Activated naive CD4-positive, alpha-beta T cell treated with anti-CD3 and anti-CD28 coated beads, Interleukin-2, amount 50 U/mL, for 24 hours (primary cell): ENCODE data around the gene ANKRD30A.
"Not testable (repeated sequence)": the region's sequence is repeated elsewhere in the genome, so short reads cannot be mapped to it uniquely, and the experiment has no call there.

Experiments
- H3K27ac Mint-ChIP-seq: one replicate; pipeline ENCODE4 v1.8.0; 2021; ENCODE audit warnings: mild to moderate bottlenecking, mixed read lengths
- H3K27me3 Mint-ChIP-seq: one replicate; pipeline ENCODE4 v1.8.0; 2021; ENCODE audit warnings: mixed read lengths
- H3K36me3 Mint-ChIP-seq: one replicate; pipeline ENCODE4 v1.8.0; 2021; ENCODE audit warnings: mixed read lengths
- H3K4me1 Mint-ChIP-seq: one replicate; pipeline ENCODE4 v1.8.0; 2021; ENCODE audit warnings: mixed read lengths
- H3K4me3 Mint-ChIP-seq: one replicate; pipeline ENCODE4 v1.8.0; 2021; ENCODE audit warnings: mild to moderate bottlenecking, mixed read lengths
- H3K9me3 Mint-ChIP-seq: one replicate; pipeline ENCODE4 v1.8.0; 2021; ENCODE audit warnings: mixed read lengths

Gene ANKRD30A

DNA sequence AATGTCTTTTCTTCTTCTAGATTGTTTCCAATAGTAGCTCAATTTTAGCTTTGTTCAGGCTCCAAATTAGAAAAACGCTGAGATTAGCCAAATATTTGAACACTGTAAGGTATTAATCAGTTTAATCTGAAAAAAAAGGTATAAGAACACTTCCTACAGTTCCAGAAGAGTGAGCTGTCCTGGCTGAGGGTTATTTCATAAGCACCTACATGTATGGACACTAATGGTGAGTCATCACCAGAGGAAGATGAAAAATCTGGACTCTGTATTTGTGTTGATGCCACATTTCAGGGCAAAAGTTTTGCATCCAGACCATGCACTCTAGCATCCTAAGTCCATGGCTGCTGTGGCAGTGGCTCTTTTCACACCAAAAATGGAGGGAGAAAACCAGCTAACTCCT is 189.5 kb downstream of the ANKRD30A start:
- Mint-ChIP-seq H3K27me3 (no peaks in the 10 kb centered on the region), H3K4me1 (no peaks in the 10 kb centered on the region), H3K4me3 (no peak overlapping the region), H3K9me3 (no peaks in the 10 kb centered on the region), H3K27ac (no peak overlapping the region), H3K36me3 (no peaks in the 10 kb centered on the region)

GRCh38 chr10:37344413-37344812 is 219.0 kb downstream of the ANKRD30A start:
- no peaks in the 10 kb centered on the region for H3K36me3 Mint-ChIP-seq
- no peaks in the 10 kb centered on the region for H3K27me3 Mint-ChIP-seq
- H3K4me1 Mint-ChIP-seq, result no peaks in the 10 kb centered on the region
- H3K27ac Mint-ChIP-seq, result no peak overlapping the region
- H3K4me3 Mint-ChIP-seq, result no peak overlapping the region
- H3K9me3 Mint-ChIP-seq, result peaks cover 5% of the 10 kb centered on the region

DNA sequence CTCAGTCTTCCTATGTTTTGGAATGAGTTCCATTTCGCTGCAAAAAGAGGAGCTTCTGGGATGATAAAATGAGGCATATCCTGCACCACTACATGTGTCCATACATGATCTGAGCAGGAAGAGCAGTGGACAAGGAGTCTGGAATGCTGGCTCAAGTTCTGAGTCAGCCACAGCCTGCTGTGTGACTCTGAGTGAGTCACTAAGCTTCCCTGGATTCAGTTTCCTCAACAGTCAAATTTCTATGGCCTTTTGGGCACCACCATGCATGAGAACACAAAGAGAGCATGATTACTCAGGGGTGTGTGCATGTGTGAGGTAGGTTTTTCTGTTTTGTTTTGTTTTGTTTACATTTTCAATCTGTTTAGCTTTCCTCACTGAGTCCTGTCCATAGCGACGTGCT is 254.6 kb downstream of the ANKRD30A start:
- H3K36me3 Mint-ChIP-seq, result no peaks in the 10 kb centered on the region
- no peaks in the 10 kb centered on the region for H3K4me1 Mint-ChIP-seq
- no peaks in the 10 kb centered on the region for H3K27me3 Mint-ChIP-seq
- peaks cover 19% of the 10 kb centered on the region for H3K9me3 Mint-ChIP-seq
- H3K4me3 Mint-ChIP-seq, result no peak overlapping the region
- H3K27ac Mint-ChIP-seq, result no peak overlapping the region

DNA sequence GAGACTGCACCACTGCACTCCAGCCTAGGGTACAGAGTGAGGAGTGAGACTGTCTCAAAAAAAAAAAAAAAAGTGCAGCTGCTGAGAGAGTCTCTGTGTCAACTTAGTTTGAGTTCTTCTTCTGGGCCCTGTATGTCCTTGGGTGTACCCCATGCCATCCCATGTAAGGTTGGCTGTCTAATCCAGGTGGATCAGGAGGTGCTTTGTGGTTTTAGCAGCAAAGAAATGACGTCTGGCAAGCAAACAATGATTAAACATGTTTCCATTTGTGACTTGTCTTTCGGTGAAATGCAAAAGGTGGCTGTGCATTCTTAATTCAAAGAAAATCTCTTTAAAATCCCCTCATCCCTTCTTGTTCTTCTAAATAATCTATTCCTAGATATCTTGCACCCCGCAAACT is 255.9 kb downstream of the ANKRD30A start:
- H3K27me3 Mint-ChIP-seq, result no peaks in the 10 kb centered on the region
- peaks cover 21% of the 10 kb centered on the region for H3K9me3 Mint-ChIP-seq
- H3K36me3 Mint-ChIP-seq, result no peaks in the 10 kb centered on the region
- H3K27ac Mint-ChIP-seq, result no peak overlapping the region
- H3K4me3 Mint-ChIP-seq, result no peak overlapping the region
- no peaks in the 10 kb centered on the region for H3K4me1 Mint-ChIP-seq

- H3K4me1 Mint-ChIP-seq, result no peaks in the 10 kb centered on the region
- peaks cover 14% of the 10 kb centered on the region for H3K9me3 Mint-ChIP-seq
- no peak overlapping the region for H3K27ac Mint-ChIP-seq
- no peaks in the 10 kb centered on the region for H3K36me3 Mint-ChIP-seq
- no peak overlapping the region for H3K4me3 Mint-ChIP-seq
- H3K27me3 Mint-ChIP-seq, result no peaks in the 10 kb centered on the region
Measured at GRCh38 chr10:37384923-37385322, 259.5 kb downstream of the ANKRD30A start.

DNA sequence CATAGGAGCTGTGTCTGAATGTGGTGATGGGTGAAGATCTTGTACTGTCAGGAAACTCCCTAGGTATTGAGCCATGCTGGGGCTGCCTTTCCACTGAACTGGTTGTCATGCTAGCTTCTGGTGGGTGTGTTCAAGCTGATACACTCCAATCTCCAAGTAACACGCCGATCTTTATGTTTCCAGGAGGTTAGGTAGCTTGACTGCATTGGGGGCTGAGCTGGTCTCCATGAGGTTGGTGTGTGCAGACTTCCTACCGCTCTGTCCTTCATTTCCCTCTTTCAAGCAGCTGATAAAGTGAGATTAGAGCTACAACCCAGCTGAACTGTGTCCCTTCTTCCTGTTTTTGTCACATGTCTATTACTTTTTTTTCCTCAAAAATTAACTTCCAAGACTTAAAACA is 265.5 kb downstream of the ANKRD30A start:
- Mint-ChIP-seq H3K27me3 (no peaks in the 10 kb centered on the region), H3K27ac (no peak overlapping the region), H3K4me3 (no peak overlapping the region), H3K36me3 (no peaks in the 10 kb centered on the region), H3K4me1 (no peaks in the 10 kb centered on the region), H3K9me3 (peaks cover 5% of the 10 kb centered on the region)

GRCh38 chr10:37400774-37401173 is 275.4 kb downstream of the ANKRD30A start:
- not testable (repeated sequence) for H3K4me1 Mint-ChIP-seq, H3K27ac Mint-ChIP-seq, H3K36me3 Mint-ChIP-seq, H3K4me3 Mint-ChIP-seq, H3K27me3 Mint-ChIP-seq
- peaks cover 12% of the 10 kb centered on the region for H3K9me3 Mint-ChIP-seq

- no peaks in the 10 kb centered on the region for H3K27me3 Mint-ChIP-seq
- peaks cover 12% of the 10 kb centered on the region for H3K9me3 Mint-ChIP-seq
- no peaks in the 10 kb centered on the region for H3K4me1 Mint-ChIP-seq
- no peak overlapping the region for H3K4me3 Mint-ChIP-seq
- no peak overlapping the region for H3K27ac Mint-ChIP-seq
- H3K36me3 Mint-ChIP-seq, result no peaks in the 10 kb centered on the region
Measured at GRCh38 chr10:37401225-37401624, 275.8 kb downstream of the ANKRD30A start.

DNA sequence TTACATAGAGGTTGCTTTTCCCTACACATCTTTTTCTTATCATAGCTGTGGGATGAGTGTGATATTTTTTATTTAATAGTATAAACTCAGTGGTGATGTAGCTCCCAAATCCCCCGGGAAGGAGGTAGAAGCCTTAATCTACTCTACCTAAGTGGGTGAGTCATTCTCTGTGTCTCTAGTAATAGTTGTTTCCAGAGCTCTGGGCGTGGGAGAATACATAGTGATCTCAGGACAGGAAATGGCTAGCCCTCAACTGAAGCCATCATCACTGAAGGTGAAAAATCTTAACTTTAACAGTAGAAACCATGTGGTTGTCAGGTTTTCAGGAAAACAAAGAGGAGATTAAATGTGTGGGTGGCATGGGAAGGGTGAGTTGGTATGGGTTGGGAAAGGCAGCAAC is 278.4 kb downstream of the ANKRD30A start:
- H3K4me3 Mint-ChIP-seq, result no peak overlapping the region
- H3K27me3 Mint-ChIP-seq, result no peaks in the 10 kb centered on the region
- peaks cover 4% of the 10 kb centered on the region for H3K9me3 Mint-ChIP-seq
- no peak overlapping the region for H3K27ac Mint-ChIP-seq
- H3K36me3 Mint-ChIP-seq, result no peaks in the 10 kb centered on the region
- H3K4me1 Mint-ChIP-seq, result no peaks in the 10 kb centered on the region
